AG04450 (cell line): Measurements from ENCODE around the gene TMEM117. TPM values are rescaled to one million over a fixed set of nuclear protein-coding genes. Genes with fewer than 3 reads are reported as not detected.

Source experiments
- CTCF ChIA-PET: fragments of 300-600, 350-600 bp; formaldehyde crosslinking; extraction: SDS; loops from one replicate; lab custom pipeline; 2022; ENCODE audit warnings: antibody characterized with exemption, inconsistent platforms; lab: Charles Lee
- POLR2A ChIA-PET: fragments of 350-600 bp; formaldehyde crosslinking; extraction: SDS; loops from one replicate; lab custom pipeline; 2021; ENCODE audit warnings: antibody characterized with exemption, inconsistent platforms; lab: Yijun Ruan, JAX
- DNase-seq: peaks from one replicate; pipeline ENCODE4 v3.0.0-alpha.2; 2011; ENCODE audit warnings: low read depth, low spot score
- H3K27ac ChIP-seq: one replicate; pipeline ENCODE4 v1.5.1; 2012; ENCODE audit warnings: low read depth, low read length, control low read depth
- H3K27me3 ChIP-seq: one replicate; pipeline ENCODE4 v1.6.0; 2012; ENCODE audit warnings: low read length; ENCODE audit not compliant: control insufficient read depth, insufficient read depth
- H3K4me3 ChIP-seq: 2 replicates; pipeline ENCODE4 v1.5.1; 2011; ENCODE audit warnings: mild to moderate bottlenecking, low read depth, low read length, control low read depth
- H3K9me3 ChIP-seq: 2 replicates; pipeline ENCODE4 v1.5.1; 2012; ENCODE audit warnings: low read length; ENCODE audit not compliant: control insufficient read depth, insufficient read depth
- polyA plus RNA-seq: library from polyadenylated mRNA; depleted of rRNA; stranded (reverse); fragments of >200 nt; gene quantifications from 2 replicates; pipeline ENCODE4 v1.2.3, GENCODE V29; 2011
- TF ChIP-seq, protein P1 (sequence below): IDR thresholded peaks from 2 replicates; pipeline ENCODE4 v1.5.1; 2011; ENCODE audit warnings: low read depth, low read length, control low read depth, inconsistent platforms

TMEM117 gene
- polyA plus RNA-seq, 1 experiment = 11.3 TPM

DNA sequence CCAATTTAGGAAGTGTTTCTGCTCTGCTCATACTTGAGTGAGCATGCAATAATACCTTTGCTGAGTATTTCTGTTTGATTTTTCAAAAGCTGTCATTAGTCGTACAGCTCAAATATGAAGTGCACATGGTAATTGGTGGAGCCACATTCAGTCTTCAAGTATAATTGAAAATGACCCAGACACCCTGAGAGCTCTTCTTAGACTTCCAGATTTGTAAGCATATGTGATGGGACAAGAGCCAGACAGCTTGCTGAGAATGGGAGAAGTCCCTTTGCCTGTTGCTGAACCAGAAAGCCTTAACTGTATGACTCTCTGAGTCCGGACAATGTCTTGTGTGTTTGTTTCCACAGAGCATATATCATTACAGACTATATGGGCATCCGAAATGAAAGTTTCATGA lies 307.3 kb downstream of the TMEM117 start:
- POLR2A ChIA-PET = no interaction called here

GRCh38 chr12:44148936-44149335 lies 313.1 kb downstream of the TMEM117 start:
- TF ChIP-seq, protein P1, sequence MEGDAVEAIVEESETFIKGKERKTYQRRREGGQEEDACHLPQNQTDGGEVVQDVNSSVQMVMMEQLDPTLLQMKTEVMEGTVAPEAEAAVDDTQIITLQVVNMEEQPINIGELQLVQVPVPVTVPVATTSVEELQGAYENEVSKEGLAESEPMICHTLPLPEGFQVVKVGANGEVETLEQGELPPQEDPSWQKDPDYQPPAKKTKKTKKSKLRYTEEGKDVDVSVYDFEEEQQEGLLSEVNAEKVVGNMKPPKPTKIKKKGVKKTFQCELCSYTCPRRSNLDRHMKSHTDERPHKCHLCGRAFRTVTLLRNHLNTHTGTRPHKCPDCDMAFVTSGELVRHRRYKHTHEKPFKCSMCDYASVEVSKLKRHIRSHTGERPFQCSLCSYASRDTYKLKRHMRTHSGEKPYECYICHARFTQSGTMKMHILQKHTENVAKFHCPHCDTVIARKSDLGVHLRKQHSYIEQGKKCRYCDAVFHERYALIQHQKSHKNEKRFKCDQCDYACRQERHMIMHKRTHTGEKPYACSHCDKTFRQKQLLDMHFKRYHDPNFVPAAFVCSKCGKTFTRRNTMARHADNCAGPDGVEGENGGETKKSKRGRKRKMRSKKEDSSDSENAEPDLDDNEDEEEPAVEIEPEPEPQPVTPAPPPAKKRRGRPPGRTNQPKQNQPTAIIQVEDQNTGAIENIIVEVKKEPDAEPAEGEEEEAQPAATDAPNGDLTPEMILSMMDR = no peak
- CTCF ChIA-PET = no interaction called here
- no peaks in the 10 kb centered on the region for H3K27me3 ChIP-seq
- no peaks in the 10 kb centered on the region for H3K9me3 ChIP-seq
- H3K4me3 ChIP-seq = no peak overlapping the region
- no peak for DNase-seq
- H3K27ac ChIP-seq = no peak overlapping the region
- POLR2A ChIA-PET = no interaction called here

More for the DNA sequence above, 307.3 kb downstream of the TMEM117 start:
- Histone ChIP-seq H3K27ac (no peak overlapping the region), H3K9me3 (no peaks in the 10 kb centered on the region), H3K27me3 (no peaks in the 10 kb centered on the region), H3K4me3 (no peak overlapping the region)
- TF ChIP-seq, protein P1 = no peak
- DNase-seq = no peak
- CTCF ChIA-PET = no interaction called here

DNA sequence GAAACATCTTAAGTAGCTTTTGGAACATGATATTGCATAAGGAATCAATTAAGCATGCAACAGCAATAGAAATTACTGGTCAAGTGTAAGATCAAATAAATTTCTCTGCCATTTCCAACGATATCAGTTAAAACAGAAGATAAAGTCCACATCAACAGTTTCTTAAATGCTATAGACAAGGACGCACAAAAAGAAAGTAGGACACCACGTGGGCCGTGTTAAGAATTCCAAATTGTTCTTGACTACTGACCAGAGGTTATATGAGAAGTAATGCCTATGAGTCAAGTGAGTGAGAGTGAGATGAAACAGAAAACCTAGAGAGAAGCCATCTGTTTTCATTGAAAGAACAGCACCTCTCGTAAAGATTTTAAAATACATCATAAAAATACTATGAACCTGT lies 318.2 kb downstream of the TMEM117 start:
- H3K27ac ChIP-seq = no peak overlapping the region
- TF ChIP-seq, protein P1 = no peak
- CTCF ChIA-PET = no interaction called here
- H3K4me3 ChIP-seq = peak overlapping the region; percentile 37
- POLR2A ChIA-PET = no interaction called here
- DNase-seq = peak; percentile 10
- no peaks in the 10 kb centered on the region for H3K9me3 ChIP-seq
- no peaks in the 10 kb centered on the region for H3K27me3 ChIP-seq

GRCh38 chr12:44155358-44155757 lies 319.5 kb downstream of the TMEM117 start:
- TF ChIP-seq, protein P1 = no peak
- Histone ChIP-seq H3K4me3 (no peak overlapping the region), H3K27ac (no peak overlapping the region), H3K27me3 (no peaks in the 10 kb centered on the region), H3K9me3 (no peaks in the 10 kb centered on the region)
- DNase-seq = no peak
- ChIA-PET POLR2A (no interaction called here), CTCF (no interaction called here)

- no peaks in the 10 kb centered on the region for H3K9me3 ChIP-seq
- H3K27ac ChIP-seq = no peak overlapping the region
- no peaks in the 10 kb centered on the region for H3K27me3 ChIP-seq
- ChIA-PET CTCF (no interaction called here), POLR2A (no interaction called here)
- H3K4me3 ChIP-seq = no peak overlapping the region
- no peak for DNase-seq
- TF ChIP-seq, protein P1 = no peak
Measured at GRCh38 chr12:44157359-44157758, 321.5 kb downstream of the TMEM117 start.
